NCI-H1436 (cell line): ENCODE results near the gene VSIG10L2.
"Not testable (repeated sequence)": the region's sequence is repeated elsewhere in the genome, so short reads cannot be mapped to it uniquely, and the experiment has no call there.

Source experiments
- DNase-seq: peaks from one replicate; lab custom pipeline; 2025; lab: John Stamatoyannopoulos, UW

Gene VSIG10L2

DNA sequence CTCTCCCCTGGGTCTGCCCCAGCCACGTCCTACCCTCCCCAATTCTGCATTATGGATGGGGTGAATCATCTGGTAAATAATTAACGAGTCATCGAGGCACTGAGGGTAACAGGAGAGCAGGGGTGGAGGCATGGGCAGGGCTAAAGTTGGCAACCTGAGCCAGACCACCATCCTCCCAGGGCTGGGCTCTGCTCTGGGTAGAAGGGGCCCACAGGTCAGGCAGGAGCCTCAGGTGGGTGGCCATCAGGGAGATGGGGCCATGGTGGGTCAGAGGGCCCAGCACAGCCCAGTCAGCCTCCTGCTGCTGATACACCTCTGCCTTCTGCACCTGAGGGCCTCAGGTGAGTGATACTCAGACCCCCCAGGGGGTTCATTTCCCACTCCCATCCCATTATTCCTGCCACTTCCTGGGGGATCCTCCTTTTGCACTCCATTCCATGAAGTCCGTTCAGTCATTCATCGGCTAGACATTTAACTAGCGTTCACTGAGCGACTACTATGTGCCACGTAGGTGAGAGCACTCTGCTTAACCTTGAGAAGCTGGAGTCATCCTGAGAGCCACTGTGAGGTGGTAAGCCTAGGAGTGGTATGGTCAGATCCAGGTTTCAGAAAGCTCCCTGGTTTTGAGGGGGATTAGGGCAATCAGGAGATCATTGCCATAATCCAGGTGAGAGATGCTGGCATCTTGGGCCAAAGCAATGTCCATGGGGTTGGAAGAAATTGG lies at the start of gene VSIG10L2:
VSIG10L2 (plus strand) TSS at position 248 of the 724 bp plus-strand sequence; CDS start at position 260, 12 bp downstream.
- DNase-seq: no peak

GRCh38 chr11:125901872-125902271 lies 44.0 kb upstream of the VSIG10L2 start:
- no peak for DNase-seq

GRCh38 chr11:125902277-125902926 lies 43.4 kb upstream of the VSIG10L2 start:
- DNase-seq: no peak

GRCh38 chr11:125902927-125903710 lies 42.7 kb upstream of the VSIG10L2 start, which contains the start of gene PUS3:
TSS of gene PUS3 (minus strand) at chr11:125903206. CDS start at chr11:125896284, 6,922 bp downstream.
- DNase-seq: peak; percentile 84

GRCh38 chr11:125903711-125904659 lies 41.9 kb upstream of the VSIG10L2 start, which contains the start of gene DDX25:
TSS of gene DDX25 (plus strand) at chr11:125904508. CDS start at chr11:125904518, 10 bp downstream.
- DNase-seq: no peak

DNA sequence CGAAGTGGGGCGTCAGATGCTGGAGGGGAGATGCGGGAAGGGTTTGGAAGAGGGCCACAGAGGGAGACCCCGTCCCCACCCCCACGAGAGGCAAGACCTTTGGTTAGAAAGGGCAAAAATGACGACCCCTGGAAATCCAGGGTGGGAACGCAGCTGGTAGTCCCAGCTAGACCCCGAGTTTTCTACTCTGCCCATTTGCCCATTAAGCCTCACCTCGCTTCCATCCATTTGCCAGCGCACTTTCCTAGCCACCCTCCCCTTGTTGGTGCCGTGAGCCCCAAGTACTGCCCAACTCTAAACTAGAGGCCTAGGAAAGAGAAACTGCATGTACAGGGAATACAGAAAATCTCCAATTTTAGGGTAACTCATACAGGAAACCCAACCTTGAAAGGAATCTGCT lies 41.2 kb upstream of the VSIG10L2 start:
- DNase-seq: no peak

DNA sequence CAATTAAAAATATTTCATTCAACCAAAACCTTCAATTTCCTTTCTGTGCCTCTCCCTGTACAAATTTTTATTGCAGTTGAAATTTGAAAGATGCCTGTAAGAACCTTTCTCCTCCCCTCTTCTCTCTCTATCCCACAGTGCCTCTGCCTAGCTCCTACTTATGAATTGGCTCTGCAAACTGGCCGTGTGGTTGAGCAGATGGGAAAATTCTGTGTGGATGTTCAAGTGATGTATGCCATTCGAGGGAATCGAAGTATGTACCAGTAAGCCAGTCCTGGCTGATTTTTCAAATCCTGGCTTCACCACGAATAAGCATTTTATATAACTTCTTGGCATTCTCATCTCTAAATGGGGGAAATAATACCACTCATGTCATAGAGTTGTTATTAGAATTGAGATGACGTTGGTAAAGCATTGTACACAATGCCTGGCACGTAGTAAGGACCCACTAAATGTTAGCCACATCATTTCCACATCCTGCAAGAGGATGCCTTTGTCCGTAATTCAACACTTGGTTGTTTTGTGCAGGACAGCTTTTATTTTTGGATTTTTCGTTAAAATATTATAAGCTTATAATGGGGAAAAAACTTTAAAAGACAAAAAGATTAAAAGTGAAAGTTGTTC lies 35.5 kb upstream of the VSIG10L2 start:
- no peak for DNase-seq

GRCh38 chr11:125914601-125915000 lies 31.2 kb upstream of the VSIG10L2 start:
- not testable (repeated sequence) for DNase-seq

DNA sequence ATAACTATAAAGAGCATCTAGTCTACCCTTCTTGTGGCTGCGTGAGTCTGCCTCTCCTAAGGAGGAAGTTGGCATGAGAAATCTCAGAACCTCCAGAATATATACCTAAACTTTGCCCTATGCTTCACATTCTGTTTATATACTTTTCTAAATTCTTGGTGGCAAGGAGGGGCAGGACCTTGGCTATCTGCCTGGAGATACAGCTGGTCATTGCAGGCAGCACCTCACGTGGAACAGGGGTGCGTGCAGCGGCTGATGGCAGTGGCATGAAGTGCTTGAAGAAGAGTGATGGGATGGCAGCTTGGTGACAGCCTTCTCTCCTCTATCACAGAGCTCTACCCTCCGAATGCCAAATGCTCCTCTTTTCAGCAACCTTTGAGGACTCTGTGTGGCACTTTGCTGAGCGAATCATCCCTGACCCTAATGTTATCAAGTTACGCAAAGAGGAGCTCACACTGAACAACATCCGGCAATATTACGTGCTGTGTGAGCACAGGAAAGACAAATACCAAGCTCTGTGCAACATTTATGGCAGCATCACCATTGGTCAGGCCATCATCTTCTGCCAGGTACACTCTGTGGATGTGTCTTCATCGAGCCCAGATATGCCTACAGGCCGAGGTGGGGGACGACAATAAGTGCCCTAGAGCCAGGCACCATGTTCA lies 29.0 kb upstream of the VSIG10L2 start:
- no peak for DNase-seq

GRCh38 chr11:125918140-125918840 lies 27.6 kb upstream of the VSIG10L2 start:
- no peak for DNase-seq

DNA sequence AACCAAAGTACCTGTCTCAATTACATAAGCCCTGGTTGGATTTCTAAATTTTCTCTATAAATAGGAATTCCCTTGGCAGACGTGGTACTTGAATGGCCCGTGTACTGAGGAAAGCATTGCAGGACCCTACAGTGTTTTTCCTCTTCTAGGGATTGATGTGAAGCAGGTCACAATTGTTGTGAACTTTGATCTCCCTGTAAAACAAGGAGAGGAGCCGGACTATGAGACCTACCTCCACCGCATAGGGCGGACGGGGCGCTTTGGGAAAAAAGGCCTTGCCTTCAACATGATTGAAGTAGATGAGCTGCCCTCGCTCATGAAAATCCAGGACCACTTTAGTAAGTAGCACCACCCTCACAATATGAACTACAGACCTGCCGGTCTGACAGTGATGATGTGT lies 24.8 kb upstream of the VSIG10L2 start:
- DNase-seq: no peak

DNA sequence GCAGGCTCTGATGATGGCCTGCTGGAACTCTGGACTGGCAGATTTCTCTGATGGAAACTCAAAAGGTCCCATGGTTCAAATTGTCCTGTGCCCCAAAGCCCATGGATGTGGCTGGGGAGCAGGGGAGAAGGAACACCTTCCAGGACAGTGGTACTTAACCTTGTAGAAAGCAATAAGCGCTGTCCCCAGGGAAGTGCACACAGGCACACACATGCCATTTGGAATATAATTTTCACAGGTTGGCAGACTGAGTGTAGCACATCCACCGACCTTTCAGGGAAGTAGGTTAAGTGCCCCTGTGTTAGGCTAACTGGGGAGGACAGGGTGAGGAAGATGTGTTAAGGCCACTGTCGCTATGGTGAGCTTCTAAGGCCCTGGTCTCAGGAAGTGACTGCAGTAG lies 23.7 kb upstream of the VSIG10L2 start:
- DNase-seq: no peak

DNA sequence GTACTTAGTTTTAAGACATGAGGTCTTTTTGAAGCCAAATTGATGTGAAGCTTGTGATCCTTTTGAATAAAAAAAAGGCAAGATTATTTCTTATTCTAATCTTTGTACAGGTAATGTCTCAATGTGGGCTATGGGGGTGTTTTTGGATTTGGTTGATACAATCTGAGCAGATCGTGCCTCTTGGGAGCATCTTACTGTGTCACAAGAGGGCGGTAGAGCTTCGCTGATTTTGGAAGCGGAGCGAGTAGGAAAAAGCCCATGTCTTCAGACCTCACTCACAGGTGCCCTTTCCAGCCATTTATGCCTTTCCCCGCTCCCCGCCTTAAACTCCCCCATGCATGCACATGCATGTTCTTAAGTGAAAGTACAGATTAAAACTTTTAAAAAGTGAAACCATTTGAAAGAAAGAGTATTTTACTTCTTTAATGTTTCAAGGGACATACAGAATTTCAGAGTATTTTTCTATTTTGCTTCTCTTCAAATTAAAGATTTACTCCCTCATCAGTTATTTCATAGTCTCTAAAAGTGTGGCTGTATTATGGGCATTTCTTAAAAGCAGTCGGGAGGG lies 22.7 kb upstream of the VSIG10L2 start:
- peak; percentile 73 for DNase-seq

DNA sequence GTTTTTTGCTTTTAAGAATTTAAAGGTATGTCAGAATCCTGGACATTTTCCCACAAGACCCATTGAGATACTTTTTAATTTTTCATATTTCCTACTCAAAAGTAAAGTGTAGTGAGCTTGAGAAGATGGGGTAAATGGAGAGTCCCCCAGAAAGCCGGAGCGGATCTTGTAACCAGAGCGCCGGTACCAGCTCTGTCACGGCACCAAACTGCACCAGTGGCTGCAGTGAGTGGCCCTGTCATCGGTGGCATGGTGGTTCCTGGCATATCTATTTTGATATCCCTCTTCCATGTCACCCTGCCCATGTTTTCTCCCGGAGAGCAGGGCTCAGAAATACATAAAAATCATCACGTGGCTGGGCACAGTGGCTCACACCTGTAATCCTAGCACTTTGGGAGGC lies 22.2 kb upstream of the VSIG10L2 start:
- no peak for DNase-seq

- DNase-seq: no peak
These were observed 21.3 kb upstream of the VSIG10L2 start for GRCh38 chr11:125924384-125925007.

GRCh38 chr11:125925247-125925740 lies 20.6 kb upstream of the VSIG10L2 start:
- no peak for DNase-seq

- no peak for DNase-seq
These were observed 20.0 kb upstream of the VSIG10L2 start for GRCh38 chr11:125925804-125926203.

DNA sequence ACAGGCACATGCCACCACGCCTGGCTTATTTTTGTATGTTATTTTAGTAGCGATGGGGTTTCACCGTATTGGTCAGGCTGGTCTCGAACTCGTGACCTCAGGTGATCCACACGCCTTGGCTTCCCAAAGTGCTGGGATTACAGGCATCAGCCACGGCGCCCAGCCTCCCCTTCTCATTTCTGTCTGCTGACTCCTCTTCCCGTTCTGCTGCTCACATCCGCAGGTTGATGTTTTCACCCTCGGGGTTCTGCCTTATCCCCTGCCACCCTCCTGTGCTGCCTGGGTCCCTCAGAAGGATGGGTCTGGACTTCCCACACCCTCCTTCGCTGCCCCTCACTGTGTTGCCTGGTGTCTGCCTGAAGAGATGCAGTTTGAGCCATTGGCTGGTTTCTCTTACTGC lies 19.2 kb upstream of the VSIG10L2 start:
- no peak for DNase-seq
